GM18526 (cell line): ENCODE measurements around the gene SETD6.

ENCODE experiments used
- POLR2A ChIP-seq: IDR thresholded peaks from 3 replicates; pipeline ENCODE4 v1.6.1; 2011; ENCODE audit not compliant: insufficient read length; ENCODE audit errors: extremely low read depth

The SETD6 gene

GRCh38 chr16:58537124-58537906 is 22.0 kb downstream of the SETD6 start:
- TF ChIP-seq POLR2A: no peak

DNA sequence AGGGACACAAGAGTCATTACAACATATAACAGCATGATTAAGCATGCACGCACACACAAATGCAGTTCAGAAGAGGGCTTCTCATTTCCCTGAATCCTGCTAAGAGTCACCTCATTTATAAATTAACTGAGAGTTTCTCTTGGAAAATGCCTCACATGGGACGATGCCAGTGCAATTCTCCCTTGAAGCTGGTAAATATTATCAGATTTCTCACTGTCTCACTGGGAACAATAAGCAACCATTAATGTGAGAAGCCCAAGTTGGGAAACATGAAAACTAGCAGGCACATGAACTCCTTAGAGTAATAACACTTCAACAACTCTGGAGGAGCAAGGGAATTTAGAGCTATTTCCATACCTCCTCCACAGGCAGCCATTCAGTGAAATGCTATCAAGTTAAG is 26.4 kb downstream of the SETD6 start:
- no peak for TF ChIP-seq POLR2A

DNA sequence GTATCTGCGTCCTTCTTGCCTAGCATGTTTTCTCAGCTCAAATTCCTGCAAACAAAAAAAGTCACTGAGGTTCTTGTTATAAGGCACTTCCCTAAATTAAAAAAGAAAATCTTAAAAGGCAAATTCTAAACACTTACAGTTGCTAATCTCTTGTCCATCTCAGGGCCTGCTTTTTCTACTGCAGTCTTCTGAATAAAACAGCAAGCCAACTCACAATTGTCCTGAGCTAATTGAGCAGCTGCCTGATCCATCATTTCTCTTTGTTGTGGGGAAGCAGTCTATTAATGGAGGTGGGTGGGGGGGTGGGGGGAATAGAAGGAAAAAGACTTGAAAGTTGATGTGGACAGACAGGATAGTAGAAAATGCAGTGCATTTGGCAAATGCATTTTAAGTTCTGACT is 27.0 kb downstream of the SETD6 start:
- TF ChIP-seq POLR2A: no peak

- no peak for TF ChIP-seq POLR2A
These were observed 28.4 kb downstream of the SETD6 start for GRCh38 chr16:58543685-58544084.

DNA sequence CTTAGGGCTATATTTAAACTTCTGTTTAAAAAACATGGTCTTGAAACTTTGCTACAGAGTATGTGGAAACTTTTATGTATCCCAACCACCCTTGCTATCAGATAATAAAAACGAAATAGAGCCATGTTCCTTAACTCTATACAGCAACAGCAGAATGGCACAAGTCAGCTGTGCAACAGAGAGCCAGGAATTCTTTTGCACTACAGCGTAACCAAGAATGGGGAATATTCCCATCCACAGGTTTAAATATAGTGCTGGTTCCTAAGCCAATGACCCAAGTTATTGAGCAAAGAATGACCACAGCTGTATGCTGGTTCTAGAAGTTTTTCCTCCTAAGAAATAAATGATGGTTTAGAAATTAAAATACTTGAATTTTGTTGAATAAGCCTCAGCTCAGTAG is 33.1 kb downstream of the SETD6 start:
- no peak for TF ChIP-seq POLR2A

- no peak for TF ChIP-seq POLR2A
These were observed 36.2 kb downstream of the SETD6 start for GRCh38 chr16:58551496-58551895.

GRCh38 chr16:58556678-58557077 is 41.4 kb downstream of the SETD6 start:
- TF ChIP-seq POLR2A: no peak

- TF ChIP-seq POLR2A: no peak
These were observed 47.9 kb downstream of the SETD6 start for GRCh38 chr16:58563235-58563634.

- no peak for TF ChIP-seq POLR2A
These were observed 48.5 kb downstream of the SETD6 start for GRCh38 chr16:58563775-58564174.
